SHP77 (cell line): ENCODE results near the gene PXN.

Experiments
- DNase-seq, 2 experiments: peaks; one replicate each; lab custom pipeline; 2025; lab: John Stamatoyannopoulos, UW

The PXN gene

GRCh38 chr12:120172053-120172452 is 93.5 kb downstream of the PXN start:
- DNase-seq, result no peak

- no peak for DNase-seq
Observed at GRCh38 chr12:120170631-120171030, 94.9 kb downstream of the PXN start.

- DNase-seq, result no peak
Observed at GRCh38 chr12:120169946-120170345, 95.6 kb downstream of the PXN start.

- no peak for DNase-seq
Observed at GRCh38 chr12:120168337-120168736, 97.2 kb downstream of the PXN start.

- DNase-seq, result no peak
Observed at GRCh38 chr12:120167529-120168095, 97.9 kb downstream of the PXN start.

- DNase-seq, result no peak
Observed at GRCh38 chr12:120164293-120164692, 101.2 kb downstream of the PXN start.

GRCh38 chr12:120162763-120163162 is 102.8 kb downstream of the PXN start:
- DNase-seq, result no peak

- no peak for DNase-seq
Observed at GRCh38 chr12:120161852-120162251, 103.7 kb downstream of the PXN start.
